MCF 10A (cell line): ENCODE measurements around the gene AMBN. TPM values are rescaled to one million over a fixed set of nuclear protein-coding genes. Genes with fewer than 3 reads are reported as not detected.

Source experiments
- Bru-seq: library from RNA; stranded (reverse); fragments of 400-500 nt; gene quantifications from one replicate; lab custom pipeline; 2021; lab: Mats Ljungman, UMichigan
- BruChase-seq, 2 experiments: library from RNA; stranded (reverse); fragments of 400-500 nt; gene quantifications; one replicate each; lab custom pipeline; 2021; lab: Mats Ljungman, UMichigan
- BruUV-seq: library from RNA; stranded (reverse); fragments of 400-500 nt; replicated peaks from 2 replicates; lab custom pipeline; 2021; lab: Mats Ljungman, UMichigan
- CTCF ChIA-PET: fragments of 300-600 bp; sonication (Branson Sonifier 250); formaldehyde crosslinking; extraction: SDS; loops from one replicate; lab custom pipeline; 2021; ENCODE audit warnings: antibody characterized with exemption, inconsistent platforms; lab: Yijun Ruan, JAX
- POLR2A ChIA-PET: fragments of 300-600, 350-650 bp; sonication (Branson Sonifier 250); formaldehyde crosslinking; extraction: SDS; loops from one replicate; lab custom pipeline; 2020; ENCODE audit warnings: antibody characterized with exemption, inconsistent platforms; lab: Yijun Ruan, JAX
- DNase-seq: peaks from one replicate; pipeline ENCODE4 v3.0.0-alpha.2; 2018; ENCODE audit not compliant: unreplicated experiment
- H3K27ac Mint-ChIP-seq: one replicate; pipeline ENCODE4 v1.8.0; 2022; ENCODE audit warnings: mild to moderate bottlenecking, low read depth, mixed read lengths; ENCODE audit not compliant: unreplicated experiment
- H3K27me3 Mint-ChIP-seq: one replicate; pipeline ENCODE4 v1.8.0; 2022; ENCODE audit warnings: mixed read lengths; ENCODE audit not compliant: insufficient read depth, unreplicated experiment
- H3K36me3 Mint-ChIP-seq: one replicate; pipeline ENCODE4 v1.8.0; 2022; ENCODE audit warnings: mild to moderate bottlenecking, moderate library complexity, mixed read lengths; ENCODE audit not compliant: insufficient read depth, unreplicated experiment
- H3K4me1 Mint-ChIP-seq: one replicate; pipeline ENCODE4 v1.8.0; 2022; ENCODE audit warnings: mixed read lengths; ENCODE audit not compliant: insufficient read depth, unreplicated experiment
- H3K4me3 Mint-ChIP-seq: one replicate; pipeline ENCODE4 v1.8.0; 2022; ENCODE audit warnings: mild to moderate bottlenecking, moderate library complexity, mixed read lengths; ENCODE audit not compliant: unreplicated experiment
- H3K9me3 Mint-ChIP-seq: one replicate; pipeline ENCODE4 v1.8.0; 2022; ENCODE audit warnings: mixed read lengths; ENCODE audit not compliant: unreplicated experiment
- intact Hi-C: fragments of 100-400 bp; cut with micrococcal nuclease; formaldehyde crosslinking; loops from 2 replicates; pipeline ENCODE4 v1.14.1; 2022
- long read RNA-seq: library from polyadenylated mRNA; stranded (forward); transcript quantifications from one replicate; pipeline ENCODE4 v2.0.0, GENCODE V29; 2022
- total RNA-seq: library from RNA; stranded (reverse); gene quantifications from 2 replicates; pipeline ENCODE4 v1.2.3, GENCODE V29; 2022
- TF ChIP-seq, protein P1 (sequence below): fragments of 200-600 bp; IDR thresholded peaks from one replicate; pipeline ENCODE4 v1.8.0; 2022; ENCODE audit warnings: antibody characterized with exemption, mild to moderate bottlenecking; ENCODE audit not compliant: unreplicated experiment

The AMBN gene, protein sequence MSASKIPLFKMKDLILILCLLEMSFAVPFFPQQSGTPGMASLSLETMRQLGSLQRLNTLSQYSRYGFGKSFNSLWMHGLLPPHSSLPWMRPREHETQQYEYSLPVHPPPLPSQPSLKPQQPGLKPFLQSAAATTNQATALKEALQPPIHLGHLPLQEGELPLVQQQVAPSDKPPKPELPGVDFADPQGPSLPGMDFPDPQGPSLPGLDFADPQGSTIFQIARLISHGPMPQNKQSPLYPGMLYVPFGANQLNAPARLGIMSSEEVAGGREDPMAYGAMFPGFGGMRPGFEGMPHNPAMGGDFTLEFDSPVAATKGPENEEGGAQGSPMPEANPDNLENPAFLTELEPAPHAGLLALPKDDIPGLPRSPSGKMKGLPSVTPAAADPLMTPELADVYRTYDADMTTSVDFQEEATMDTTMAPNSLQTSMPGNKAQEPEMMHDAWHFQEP
- total RNA-seq (not detected in 2 replicates), Bru-seq, nascent RNA (not detected), BruChase-seq, experiment 1, labeled RNA remaining after a 6-hour chase (not detected), BruChase-seq, experiment 2, labeled RNA remaining after a 2-hour chase (not detected)
- long read RNA-seq = 0 reads

DNA sequence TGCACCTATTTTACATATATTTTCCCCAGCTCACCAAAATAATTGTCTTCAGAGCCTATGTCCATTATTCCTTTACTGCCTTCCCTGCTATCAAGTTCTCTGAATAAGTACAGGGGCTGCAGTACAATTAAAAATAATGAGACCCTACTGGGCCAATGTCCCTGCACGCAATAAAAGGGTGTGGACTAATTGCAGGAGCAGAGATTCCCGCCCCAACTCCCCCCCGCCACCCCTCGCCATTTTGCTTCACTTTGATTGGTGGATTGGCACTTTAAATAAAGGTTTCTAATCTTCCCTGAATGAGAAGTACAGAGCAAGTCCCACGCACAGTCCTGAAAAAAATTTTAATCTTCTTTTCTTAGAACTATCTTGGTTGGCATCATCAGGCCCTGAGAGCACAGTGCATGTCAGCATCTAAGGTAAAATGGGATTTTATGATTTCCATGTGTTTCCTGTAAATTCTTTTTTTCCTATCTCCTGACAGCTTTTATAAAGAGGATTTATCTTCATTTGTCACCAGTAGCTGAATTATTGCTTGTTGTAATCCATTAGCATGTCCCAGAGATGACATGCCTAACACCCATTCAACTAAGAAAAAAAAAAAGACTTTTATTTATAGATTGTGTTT, at the start of gene AMBN:
TSS of gene AMBN (plus strand) at position 302 of the 628 bp plus-strand sequence. CDS start at position 405, 103 bp downstream.
- ChIA-PET CTCF (interaction anchor here (0.7 to 1.0 kb wide), 2 partner anchors 56 to 79 kb away, joined by 3 read pairs; no protein-coding TSS in a partner anchor), POLR2A (interaction anchor here (0.5 kb wide), 1 partner anchor 1481 kb away, joined by 3 read pairs; no protein-coding TSS in a partner anchor)
- no peak within 1 kb of the TSS for H3K27ac Mint-ChIP-seq
- no peaks in the 10 kb centered on the region for H3K4me1 Mint-ChIP-seq
- DNase-seq = no peak
- no peaks in the 10 kb centered on the region for H3K27me3 Mint-ChIP-seq
- intact Hi-C loops = no loop called here
- TF ChIP-seq, protein P1, sequence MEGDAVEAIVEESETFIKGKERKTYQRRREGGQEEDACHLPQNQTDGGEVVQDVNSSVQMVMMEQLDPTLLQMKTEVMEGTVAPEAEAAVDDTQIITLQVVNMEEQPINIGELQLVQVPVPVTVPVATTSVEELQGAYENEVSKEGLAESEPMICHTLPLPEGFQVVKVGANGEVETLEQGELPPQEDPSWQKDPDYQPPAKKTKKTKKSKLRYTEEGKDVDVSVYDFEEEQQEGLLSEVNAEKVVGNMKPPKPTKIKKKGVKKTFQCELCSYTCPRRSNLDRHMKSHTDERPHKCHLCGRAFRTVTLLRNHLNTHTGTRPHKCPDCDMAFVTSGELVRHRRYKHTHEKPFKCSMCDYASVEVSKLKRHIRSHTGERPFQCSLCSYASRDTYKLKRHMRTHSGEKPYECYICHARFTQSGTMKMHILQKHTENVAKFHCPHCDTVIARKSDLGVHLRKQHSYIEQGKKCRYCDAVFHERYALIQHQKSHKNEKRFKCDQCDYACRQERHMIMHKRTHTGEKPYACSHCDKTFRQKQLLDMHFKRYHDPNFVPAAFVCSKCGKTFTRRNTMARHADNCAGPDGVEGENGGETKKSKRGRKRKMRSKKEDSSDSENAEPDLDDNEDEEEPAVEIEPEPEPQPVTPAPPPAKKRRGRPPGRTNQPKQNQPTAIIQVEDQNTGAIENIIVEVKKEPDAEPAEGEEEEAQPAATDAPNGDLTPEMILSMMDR = no peak
- BruUV-seq = no TSS peak
- H3K36me3 Mint-ChIP-seq = no peaks in the 10 kb centered on the region
- H3K4me3 Mint-ChIP-seq = no peak within 1 kb of the TSS
- H3K9me3 Mint-ChIP-seq = no peaks in the 10 kb centered on the region

DNA sequence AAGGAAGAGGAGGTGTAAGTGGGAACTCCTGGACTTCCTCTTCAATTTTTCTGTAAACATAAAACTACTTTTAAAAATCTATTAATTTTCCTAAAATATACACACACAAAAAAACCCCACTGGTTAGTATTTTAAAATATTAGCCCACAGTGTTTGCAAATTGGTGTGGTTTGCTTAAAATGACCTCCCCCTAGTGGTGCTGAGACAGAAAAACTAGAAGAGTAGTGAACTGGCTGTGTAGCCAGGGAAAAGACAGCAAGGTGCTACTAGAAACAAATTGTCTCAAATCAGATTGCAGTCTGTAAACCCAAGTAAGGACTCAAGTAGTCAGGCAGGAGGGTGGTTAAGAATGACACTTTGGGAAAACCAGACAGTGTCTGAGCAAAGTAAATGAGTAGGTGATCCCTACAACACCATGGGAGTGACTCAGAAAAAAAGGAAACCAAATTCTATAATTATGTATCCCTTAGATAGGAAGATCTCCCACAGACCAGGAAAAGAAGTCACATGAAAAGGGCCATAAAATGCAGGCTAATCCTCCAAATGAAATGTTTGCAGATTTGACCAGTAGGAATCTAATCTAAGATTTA, 47.7 kb upstream of the AMBN start:
- H3K36me3 Mint-ChIP-seq = no peaks in the 10 kb centered on the region
- no peak overlapping the region for H3K4me3 Mint-ChIP-seq
- H3K4me1 Mint-ChIP-seq = no peaks in the 10 kb centered on the region
- peak; percentile 49 for DNase-seq
- intact Hi-C loops = loop anchor here (1.0 kb wide), 1 partner anchor 39 kb away; no protein-coding TSS in a partner anchor
- H3K27me3 Mint-ChIP-seq = no peaks in the 10 kb centered on the region
- ChIA-PET CTCF (interaction anchor here (1.1 to 1.2 kb wide), 2 partner anchors 34 to 861 kb away, joined by 4 to 5 read pairs; no protein-coding TSS in a partner anchor), POLR2A (no interaction called here)
- BruUV-seq = no TSS peak
- H3K27ac Mint-ChIP-seq = no peak overlapping the region
- TF ChIP-seq, protein P1 = peak; percentile 48
- H3K9me3 Mint-ChIP-seq = no peaks in the 10 kb centered on the region

DNA sequence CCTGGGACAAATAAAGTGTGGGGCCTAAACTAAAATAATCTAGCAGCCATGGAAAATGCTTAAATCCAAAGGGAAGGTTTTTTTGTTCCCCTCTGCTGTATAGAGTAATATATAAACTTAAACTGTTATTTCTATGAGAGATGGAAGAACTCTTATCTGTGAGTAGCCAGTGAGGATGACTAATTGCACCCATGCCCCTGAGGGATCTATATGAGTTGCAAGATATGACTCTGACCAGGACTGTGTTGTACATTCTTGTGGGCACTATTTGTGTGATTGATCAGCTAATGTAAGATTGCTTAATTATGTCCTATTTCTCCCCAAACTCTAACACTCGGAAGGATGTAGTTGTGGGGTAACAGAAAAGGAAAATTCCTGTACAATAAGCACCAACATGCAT, 35.2 kb upstream of the AMBN start:
- POLR2A ChIA-PET = no interaction called here
- TF ChIP-seq, protein P1 = no peak
- intact Hi-C loops = loop anchor here (5.0 kb wide), 2 partner anchors 240 to 675 kb away; no protein-coding TSS in a partner anchor
- Mint-ChIP-seq H3K4me3 (no peak overlapping the region), H3K27ac (no peak overlapping the region), H3K9me3 (peaks cover 3% of the 10 kb centered on the region), H3K27me3 (no peaks in the 10 kb centered on the region), H3K4me1 (peaks cover 9% of the 10 kb centered on the region), H3K36me3 (no peaks in the 10 kb centered on the region)
- CTCF ChIA-PET = interaction anchor here (0.7 to 3.3 kb wide), 4 partner anchors 10 to 661 kb away, joined by 3 to 15 read pairs (median 5); no protein-coding TSS in a partner anchor
- BruUV-seq = no TSS peak
- DNase-seq = peak; percentile 6
